Limb (tissue), 2 donors: ENCODE results near the gene BTBD2.
A peak's percentile ranks its signal among the peaks of the same experiment; 100 is the strongest.

Experiments used
- DNase-seq, 2 donors: peaks; one replicate each; pipeline ENCODE4 v3.0.0-alpha.2; 2016; ENCODE audit errors: extremely low spot score in 2 of 2

BTBD2 gene

GRCh38 chr19:2050991-2051772 lies 35.7 kb upstream of the BTBD2 start, which contains the start of gene MKNK2:
MKNK2 (minus strand) TSS chr19:2051244; CDS start chr19:2050851, 393 bp downstream.
- DNase-seq, result peak; percentile 93 to 98

- DNase-seq, result no peak
Observed at GRCh38 chr19:2050349-2050990, 35.0 kb upstream of the BTBD2 start.

- peak in 1 of 2 donors; percentile 70 for DNase-seq
Observed at GRCh38 chr19:2049741-2050348, 34.3 kb upstream of the BTBD2 start.

- DNase-seq, result peak in 1 of 2 donors; percentile 46
Observed at GRCh38 chr19:2048959-2049740, 33.6 kb upstream of the BTBD2 start.

GRCh38 chr19:2048104-2048958 lies 32.8 kb upstream of the BTBD2 start:
- no peak for DNase-seq

- no peak for DNase-seq
Observed at GRCh38 chr19:2047449-2048103, 32.1 kb upstream of the BTBD2 start.

GRCh38 chr19:2047076-2047448 lies 31.5 kb upstream of the BTBD2 start:
- no peak for DNase-seq

GRCh38 chr19:2046046-2046907 lies 30.8 kb upstream of the BTBD2 start:
- no peak for DNase-seq

- DNase-seq, result no peak
Observed at GRCh38 chr19:2045501-2046045, 30.1 kb upstream of the BTBD2 start.

GRCh38 chr19:2044709-2045500 lies 29.4 kb upstream of the BTBD2 start:
- DNase-seq, result no peak

- peak in 1 of 2 donors; percentile 32 for DNase-seq
Observed at GRCh38 chr19:2043961-2044708, 28.6 kb upstream of the BTBD2 start.

- DNase-seq, result no peak
Observed at GRCh38 chr19:2043251-2043641, 27.7 kb upstream of the BTBD2 start.

- DNase-seq, result no peak
Observed at GRCh38 chr19:2042485-2043250, 27.2 kb upstream of the BTBD2 start.

- peak; percentile 92 to 99 for DNase-seq
Observed at GRCh38 chr19:2041683-2042484, 26.4 kb upstream of the BTBD2 start.

GRCh38 chr19:2041433-2041682 lies 25.8 kb upstream of the BTBD2 start:
- peak in 1 of 2 donors; percentile 27 for DNase-seq
